Testis (tissue), 2 donors: ENCODE data around the gene VAV2.

Source experiments
- POLR2A ChIP-seq: fragments of 450-650 bp; IDR thresholded peaks from one replicate; pipeline ENCODE4 v1.6.1; 2017; ENCODE audit warnings: antibody characterized with exemption, mild to moderate bottlenecking, moderate library complexity
- TF ChIP-seq, protein P1 (sequence below), 3 experiments: fragments of 450-650 bp in 2 of 3; fragments of 200-600 bp in 1 of 3; sonication (generic) in 1 of 3; IDR thresholded peaks; one replicate each; pipeline ENCODE4 v1.5.1; 2016 to 2019; ENCODE audit warnings: antibody characterized with exemption in 3 of 3, mild to moderate bottlenecking in 2 of 3, moderate library complexity in 1 of 3

DNA sequence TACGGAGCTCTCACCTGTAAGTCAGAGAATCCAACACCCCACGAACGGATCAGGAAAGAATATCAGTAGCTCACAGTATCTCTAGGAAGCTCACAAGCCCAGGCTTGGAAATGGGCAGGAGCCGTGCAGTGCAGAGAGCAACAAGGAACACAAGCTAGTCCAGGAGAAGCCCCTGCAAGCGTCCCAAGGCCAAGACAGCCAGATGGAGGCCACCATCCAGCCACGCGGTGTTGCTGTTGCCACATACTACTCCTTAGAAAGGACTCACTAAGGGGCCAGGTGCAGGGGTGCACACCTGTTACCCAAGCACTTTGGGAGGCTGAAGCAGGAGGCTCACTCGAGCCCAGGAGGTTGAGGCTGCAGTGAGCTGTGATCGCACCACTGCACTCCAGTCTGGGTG, 15.4 kb upstream of the VAV2 start:
- TF ChIP-seq, protein P1, sequence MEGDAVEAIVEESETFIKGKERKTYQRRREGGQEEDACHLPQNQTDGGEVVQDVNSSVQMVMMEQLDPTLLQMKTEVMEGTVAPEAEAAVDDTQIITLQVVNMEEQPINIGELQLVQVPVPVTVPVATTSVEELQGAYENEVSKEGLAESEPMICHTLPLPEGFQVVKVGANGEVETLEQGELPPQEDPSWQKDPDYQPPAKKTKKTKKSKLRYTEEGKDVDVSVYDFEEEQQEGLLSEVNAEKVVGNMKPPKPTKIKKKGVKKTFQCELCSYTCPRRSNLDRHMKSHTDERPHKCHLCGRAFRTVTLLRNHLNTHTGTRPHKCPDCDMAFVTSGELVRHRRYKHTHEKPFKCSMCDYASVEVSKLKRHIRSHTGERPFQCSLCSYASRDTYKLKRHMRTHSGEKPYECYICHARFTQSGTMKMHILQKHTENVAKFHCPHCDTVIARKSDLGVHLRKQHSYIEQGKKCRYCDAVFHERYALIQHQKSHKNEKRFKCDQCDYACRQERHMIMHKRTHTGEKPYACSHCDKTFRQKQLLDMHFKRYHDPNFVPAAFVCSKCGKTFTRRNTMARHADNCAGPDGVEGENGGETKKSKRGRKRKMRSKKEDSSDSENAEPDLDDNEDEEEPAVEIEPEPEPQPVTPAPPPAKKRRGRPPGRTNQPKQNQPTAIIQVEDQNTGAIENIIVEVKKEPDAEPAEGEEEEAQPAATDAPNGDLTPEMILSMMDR (IDR thresholded peaks at IDR 0.05) = no peak
- TF ChIP-seq POLR2A = no peak
